NCI-H2107 treated with DMSO at 0.1 percent for 48 hours (cell line): ENCODE data around the gene DDX6.
"Not testable (repeated sequence)": the region's sequence is repeated elsewhere in the genome, so short reads cannot be mapped to it uniquely, and the experiment has no call there.

Experiments
- DNase-seq: peaks from one replicate; lab custom pipeline; 2025; ENCODE audit not compliant: unreplicated experiment; lab: John Stamatoyannopoulos, UW

DDX6 gene

DNA sequence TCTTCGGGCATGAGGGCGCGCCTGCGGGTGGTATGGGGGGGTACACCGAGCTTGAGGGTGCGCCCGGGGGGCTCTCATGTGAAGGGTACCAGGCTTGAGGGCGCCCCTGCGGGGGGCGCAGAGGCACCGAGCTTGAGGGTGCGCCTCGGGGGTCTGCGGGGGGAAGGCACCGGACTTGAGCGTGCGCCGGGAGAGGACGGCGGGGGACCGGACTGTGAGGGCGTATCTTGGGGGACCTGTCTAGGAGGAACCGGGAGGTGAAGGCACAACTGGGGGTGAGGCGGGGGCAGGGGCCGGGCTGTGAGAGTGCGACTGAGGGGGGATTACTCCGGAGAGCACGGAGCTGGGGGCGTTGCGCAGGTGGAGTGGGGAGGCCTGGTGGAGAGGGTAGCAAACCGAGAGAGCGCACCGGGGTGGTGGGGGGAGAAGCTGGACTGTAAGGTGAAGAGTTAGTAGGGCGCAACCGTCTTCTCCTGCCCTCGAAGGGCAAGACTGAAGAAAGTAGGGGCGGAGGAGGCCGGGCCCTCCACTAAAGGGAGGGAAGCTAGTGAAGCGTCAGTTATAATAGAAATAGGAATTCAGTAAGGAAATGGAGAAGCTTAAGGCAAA, 1.1 kb upstream of the DDX6 start:
- no peak for DNase-seq

DNA sequence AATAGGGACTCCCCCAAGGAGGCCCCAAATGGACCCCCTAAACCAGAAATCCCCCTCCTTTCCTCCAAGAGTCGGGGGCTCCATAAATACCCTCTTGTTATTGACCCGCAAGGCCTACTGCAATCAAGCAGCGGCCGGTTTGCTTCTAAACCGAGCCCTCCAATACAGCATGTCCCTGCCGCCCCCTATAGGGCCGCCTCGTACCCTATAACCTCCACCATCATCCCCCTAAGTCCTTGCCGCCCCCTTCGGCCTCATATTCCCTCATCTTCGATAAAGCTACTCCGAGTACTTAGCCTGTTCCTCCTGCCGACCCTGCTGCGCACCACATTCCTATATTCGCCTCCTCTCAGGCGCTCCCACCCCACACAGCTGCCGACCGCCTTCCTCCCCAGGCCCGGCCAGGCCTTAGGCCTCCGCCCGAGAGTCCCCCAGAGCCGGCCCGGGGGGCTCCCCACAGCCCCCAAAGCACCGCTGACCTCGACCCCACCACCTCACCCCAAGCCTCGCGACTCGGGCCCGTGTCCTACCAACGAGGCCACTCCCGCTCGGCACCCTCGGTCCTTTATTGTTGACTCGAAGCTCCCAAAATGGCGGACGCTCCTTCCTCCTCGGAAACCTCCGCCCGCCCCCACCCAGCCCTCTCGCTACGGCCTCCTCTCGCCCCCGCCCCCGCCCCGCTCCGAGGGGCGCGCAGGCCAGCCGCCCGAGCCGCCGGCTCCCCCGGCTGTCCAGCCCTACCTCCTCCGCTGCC, 430 bp downstream of the DDX6 start:
- DNase-seq: peak; percentile 52

DNA sequence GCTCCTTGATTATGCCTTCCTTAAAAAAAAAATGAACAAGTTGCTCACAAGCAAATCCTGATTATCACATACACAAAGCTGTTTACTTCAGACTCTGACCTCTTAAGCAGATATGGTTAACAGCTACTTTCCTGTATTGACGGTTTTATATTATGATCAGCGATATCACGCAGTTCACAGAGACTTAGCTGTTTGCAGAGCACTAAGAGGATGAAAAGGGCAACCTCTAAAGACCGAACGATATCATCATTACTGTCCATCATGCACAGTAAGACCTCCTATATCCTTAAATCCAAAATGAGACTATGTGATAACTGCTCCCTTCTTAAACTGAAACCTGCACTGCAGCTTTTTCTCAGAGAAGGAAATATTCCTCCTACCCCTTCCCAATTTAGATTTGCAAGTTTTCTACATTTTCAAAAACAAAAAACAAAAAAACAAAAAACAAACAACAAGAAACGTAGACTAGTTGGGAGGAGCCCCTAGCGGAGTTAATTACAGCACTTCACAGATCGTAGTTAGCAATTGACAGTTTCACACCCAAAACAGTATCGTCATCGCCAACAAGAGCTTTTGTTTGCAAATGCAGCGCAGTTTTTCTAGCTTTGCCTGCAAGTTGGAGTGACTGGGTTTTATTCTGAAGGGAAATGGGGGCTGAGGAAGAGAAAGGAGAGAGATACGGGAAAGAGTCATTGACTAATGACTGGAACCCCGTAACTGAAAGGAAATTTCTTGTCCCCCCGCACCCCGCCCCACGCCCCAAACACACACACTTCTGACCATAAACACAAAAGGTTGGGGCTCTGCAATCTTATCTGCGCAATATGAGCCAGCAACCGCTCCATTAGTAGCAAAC, 1.2 kb downstream of the DDX6 start:
- no peak for DNase-seq

DNA sequence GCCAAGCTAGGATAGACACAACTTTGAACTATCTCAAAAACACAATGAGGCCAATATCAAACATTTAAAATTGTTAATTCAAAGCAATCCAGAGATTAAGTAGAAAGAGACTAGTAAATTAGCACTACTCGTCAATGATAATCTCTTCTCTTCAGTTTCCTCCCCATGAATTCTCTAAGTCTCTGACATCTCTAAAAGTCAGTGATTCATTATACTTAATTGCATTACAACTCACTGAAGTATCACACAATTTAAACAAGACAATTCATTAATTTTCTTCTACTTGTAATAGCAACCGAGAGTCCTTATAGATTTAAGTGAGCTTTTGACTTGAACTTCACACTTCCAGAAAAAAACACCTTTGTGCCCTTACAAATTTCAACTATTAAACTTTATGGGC, 4.3 kb downstream of the DDX6 start:
- no peak for DNase-seq

DNA sequence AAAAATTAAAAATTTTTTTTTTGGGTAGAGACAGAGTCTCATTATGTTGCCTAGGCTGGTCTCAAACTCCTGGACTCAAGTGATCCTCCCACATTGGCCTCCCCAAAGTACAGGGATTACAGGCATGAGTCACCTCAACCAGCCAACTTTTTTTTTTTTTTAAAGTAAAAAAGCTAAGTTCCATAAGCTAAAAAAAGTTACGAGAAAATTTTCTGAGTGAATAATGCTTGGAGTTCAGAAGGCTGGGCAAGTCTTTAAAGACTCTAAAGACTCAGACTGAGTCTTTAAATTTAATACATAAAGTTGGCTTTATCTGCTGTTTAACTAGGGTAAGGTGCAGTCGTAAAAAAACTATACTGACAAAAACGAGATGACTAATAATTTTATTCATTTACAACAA, 5.6 kb downstream of the DDX6 start:
- no peak for DNase-seq

DNA sequence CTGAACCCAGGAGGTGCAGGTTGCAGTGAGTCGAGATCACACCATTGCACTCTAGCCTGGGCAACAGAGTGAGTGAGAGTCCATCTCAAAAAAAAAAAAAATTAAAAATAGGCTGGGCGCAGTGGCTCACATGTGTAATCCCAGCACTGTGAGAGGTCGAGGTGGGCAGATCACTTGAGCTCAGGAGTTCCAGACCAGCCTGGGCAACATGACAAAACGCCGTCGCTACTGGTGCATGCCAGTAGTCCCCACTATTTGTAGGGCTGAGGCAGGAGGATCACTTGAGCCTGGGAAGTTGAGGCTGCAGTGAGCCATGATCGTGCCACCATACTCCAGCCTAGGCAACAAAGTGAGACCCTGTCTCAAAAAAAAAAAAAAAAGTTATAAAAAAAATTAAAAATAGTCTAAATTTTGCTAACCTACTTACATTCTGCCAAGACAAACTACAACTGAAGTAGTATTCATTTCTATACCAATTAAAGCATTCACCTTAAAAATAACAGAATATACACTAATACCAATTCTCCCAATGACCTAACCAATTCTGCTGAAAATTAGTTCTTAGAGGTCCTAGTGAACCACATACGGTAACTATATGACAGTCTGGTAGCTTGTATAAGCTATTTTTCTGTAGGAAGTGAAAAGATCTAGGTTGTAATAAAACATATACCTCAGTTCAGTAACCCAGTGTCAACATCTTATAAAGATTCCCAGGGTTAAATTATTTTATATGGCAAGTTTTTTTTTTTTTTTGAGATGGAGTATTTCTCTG, 7.1 kb downstream of the DDX6 start:
- DNase-seq: no peak

DNA sequence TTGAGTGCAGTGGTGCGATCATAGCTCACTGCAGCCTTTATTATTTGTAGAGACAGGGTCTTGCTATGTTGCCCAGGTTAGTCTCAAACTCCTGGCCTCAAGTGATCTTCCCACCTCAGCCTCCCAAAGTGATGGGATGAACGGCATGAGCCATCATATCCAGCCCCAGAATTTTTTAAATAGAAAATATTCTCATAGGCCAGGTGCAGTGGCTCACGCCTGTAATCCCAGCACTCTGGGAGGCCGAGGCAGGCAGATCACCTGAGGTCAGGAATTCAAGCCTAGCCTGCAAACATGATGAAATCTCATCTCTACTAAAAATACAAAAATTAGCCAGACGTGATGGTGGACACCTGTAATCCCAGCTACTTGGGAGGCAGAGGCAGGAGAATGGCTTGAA, 7.6 kb downstream of the DDX6 start:
- DNase-seq: not testable (repeated sequence)

DNA sequence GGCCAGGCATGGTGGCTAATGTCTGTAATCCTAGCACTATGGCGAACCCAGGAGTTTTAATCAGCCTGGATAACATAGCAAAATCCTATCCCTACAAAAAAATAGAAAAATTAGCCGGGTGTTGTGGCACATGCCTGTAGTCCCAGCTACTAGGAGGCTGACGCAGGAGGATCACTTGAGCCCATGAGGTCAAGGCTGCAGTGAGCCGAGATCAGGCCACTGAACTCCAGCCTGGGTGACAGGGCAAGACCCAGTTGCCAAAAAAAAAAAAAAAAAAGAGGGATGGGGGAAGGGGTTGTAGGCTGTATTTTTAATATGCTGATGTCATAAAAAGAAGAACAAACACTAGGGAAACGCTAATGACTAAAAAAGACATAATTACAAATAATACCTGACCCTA, 12.1 kb downstream of the DDX6 start:
- DNase-seq: no peak

DNA sequence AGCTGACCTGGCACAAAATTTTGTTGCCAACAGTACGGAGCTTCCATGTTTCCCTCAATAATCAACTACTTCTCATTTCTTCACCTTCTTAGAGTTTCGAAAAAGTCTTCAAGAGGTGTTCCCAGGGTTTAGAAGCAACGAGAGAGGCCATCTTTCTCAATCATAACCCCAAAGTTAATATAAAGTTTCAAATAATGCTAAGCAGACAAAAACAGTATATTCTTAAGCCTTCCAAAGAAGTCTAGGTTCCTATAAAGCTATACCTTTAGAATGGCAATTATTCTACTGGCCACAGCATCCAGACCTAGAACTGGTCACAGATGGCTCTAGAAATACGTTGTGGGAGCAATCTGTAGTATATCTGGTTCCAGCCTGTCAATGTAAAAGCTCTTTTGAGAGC, 16.9 kb downstream of the DDX6 start:
- DNase-seq: no peak

DNA sequence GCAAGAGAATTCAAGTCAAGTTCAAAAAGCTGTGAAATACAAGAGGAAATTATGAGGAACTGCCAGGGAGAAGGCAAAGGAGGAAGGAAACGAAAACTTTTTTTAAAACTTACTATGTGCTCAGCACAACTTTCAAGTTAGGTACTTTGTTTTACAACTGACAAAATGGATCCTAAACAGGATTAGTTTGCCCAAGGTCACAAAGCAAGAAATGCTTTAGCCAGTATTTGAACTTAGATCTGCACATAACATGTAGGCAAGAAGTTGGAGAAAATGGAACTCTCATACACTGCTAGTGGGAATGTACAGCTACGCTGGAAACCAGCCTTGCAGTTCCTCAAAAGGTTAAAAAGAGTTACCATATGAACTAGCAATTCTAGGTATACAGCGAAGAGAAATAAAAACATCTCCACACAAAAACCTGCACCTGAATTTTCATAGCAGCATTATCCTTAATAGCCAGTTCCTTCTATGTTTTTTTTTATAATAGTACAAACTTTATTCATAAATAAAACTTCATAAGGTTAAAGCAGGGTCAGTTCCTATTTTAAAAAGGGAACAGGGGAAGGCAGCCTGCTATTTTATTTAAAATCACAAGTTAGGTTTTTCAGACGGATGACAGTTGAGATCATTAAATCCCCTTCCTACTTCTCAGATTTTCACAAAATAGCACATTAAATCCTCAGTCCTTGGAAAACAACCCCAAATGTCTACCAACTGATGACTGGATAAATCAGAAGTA, 19.2 kb downstream of the DDX6 start:
- no peak for DNase-seq

DNA sequence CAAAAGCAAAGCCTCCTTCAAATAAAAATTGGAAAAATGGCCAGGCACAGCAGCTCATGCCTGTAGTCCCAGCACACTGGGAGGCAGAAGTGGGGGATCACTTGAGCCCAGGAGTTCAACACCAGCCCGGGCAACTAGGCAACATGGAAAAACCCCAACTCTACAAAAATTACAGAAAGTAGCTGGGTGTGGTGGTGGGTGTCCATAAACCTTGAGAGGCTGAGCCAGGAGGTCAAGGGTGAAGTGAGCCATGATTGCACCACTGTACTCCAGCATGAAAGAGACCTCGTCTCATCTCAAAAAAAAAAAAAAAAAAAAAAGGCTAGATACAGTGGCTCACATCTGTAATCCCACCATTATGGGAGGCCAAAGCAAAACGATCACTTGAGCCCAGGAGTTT, 22.3 kb downstream of the DDX6 start:
- no peak for DNase-seq

DNA sequence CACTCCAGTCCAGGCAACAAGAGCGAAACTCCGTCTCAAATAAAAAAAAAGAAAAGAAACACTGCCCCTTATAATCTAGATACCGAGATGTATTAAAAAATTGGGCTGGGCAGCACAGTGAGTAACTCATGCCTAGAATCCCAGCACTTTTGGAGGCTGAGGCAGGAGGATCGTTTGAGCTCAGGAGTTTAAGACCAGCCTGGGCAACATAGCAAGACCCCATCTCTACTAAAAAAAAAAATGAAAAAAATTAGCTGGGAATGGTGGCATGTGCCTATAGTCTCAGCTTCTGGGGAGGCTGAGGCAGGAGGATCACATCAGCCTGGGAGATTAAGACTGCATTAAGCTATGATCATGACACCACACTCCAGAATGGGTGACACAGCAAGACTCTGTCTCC, 24.9 kb downstream of the DDX6 start:
- no peak for DNase-seq

DNA sequence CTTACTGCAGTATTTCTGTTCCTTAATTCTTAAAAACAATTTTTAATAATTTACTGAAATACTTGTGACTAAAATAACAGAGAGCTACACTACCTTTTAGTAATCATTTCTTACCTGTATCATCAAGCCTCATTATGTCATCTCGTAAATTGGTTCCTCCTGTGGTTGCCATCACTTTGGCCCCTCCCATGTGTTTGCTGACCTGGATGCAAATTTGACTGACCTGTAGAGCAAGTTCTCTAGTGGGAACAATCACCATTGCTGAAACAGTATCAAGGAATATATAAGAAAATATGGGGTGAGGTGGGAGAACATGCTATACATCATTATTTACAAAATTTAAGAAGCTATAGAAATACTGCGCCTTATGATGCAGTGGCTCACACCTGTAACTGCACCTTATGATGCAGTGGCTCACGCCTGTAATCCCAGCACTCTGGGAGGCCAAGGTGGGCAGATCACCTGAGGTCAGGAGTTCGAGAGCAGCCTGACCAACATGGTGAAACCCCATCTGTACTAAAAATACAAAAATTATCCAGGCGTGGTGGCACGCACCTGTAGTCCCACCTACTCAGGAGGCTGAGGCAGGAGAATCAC, 25.8 kb downstream of the DDX6 start:
- DNase-seq: not testable (repeated sequence)

DNA sequence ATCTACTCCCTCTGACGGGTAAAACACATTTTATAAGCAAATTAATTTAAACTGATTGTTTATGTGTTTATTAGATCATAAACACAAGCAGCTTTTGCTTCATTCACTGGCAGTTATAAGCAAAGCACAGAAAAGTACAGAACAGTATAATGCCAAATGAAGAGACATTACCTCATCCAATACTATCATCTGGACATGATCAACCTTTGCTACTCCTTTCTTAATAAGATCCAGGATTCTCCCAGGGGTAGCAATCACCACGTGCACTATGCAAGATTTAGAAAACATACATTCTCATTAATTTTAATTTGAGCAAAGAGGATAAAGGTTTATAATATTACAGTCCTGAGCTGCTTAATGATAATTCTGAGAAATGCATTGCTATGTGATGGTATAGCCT, 27.9 kb downstream of the DDX6 start:
- no peak for DNase-seq

DNA sequence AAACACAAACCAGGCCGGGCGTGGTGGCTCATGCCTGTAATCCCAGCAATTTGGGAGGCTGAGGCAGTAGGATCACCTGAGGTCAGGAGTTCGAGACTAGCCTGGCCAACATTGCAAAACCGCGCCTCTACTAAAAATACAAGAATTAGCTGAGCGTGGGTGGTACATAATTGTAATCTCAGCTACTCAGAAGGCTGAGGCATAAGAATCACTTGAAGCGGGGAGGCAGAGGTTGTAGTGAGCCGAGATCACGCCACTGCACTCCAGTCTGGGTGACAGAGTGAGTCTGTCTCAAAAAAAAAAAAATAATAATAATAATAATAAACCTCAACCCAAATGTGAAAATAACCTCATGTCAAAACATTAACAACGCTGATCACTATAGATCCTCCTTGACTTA, 29.0 kb downstream of the DDX6 start:
- not testable (repeated sequence) for DNase-seq

DNA sequence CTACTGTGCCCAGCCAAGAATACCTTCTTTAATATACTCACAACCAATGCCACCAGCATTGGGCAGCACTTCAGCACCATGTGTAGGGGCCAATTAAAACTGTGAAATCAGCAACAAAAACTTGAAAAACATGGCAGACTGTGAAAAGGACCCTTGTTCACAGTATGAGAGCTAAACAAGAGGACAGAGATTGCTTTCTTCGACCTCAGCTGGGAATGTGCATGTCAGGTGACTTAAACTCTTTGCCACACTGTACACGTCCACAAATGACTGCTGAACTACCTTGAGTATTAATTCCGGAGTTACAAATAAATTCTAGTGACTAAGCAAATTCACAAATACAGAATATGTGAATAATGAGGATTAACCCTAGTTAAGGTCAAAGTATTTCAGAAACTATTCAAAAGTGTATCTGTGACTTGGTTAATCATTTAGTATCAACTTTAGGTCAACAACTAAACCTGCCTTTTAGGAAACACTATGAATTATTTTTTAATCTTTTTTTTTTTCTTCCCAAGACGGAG, 33.0 kb downstream of the DDX6 start:
- no peak for DNase-seq

DNA sequence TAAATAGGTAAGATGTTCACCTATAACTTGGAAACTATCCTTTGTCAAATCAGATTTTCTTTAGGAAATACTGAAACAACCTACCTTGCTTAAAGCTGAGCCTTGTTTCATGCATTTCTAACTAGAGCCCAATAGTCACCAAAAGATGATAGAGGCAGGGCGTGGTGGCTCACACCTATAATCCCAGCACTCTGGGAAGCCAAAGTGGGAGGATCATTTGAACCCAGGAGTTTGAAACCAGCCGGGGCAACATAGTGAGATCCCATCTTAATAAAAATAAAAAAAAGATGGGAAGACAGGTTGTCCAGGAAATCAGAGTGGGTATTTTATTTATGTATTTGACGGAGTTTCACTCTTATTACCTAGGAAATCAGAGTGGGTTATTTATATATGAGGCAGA, 38.3 kb downstream of the DDX6 start:
- no peak for DNase-seq

DNA sequence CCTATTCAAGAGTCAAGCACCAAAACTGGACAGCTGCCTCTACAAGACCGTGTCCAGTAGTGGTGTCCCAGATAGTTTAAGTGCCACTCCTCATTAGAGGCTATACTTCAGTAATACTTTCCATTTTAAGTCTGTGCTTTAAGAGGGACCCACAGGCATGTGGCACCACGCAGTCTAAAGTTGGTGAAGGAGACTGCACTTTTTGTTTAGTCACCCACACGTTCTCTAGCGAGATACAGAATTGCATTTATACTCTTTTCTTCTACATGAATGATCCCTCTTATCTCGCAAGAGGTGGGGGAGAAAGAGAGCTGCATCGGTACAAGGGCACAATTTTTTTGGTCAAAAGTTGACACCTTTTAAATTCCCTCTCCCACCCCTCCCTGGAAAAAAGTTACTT, 41.5 kb downstream of the DDX6 start:
- no peak for DNase-seq

DNA sequence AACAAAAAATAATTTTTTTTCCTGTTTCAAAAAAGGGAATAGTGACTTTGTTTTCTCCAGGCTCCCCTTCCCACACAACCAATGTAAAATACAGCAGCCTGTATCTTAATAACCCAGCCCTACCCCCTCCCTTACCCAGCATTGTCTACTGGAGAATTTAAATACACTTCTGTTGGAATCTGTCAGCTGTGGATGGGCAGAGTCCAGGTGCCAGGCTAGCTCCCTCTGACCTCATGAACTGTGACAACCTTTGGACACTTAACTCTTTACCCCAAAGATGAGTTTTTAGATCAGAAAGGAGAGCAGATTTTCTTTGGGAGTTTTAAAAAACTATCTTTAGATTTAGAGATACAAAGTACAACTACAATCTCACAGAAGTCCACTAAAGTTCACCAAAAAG, 42.9 kb downstream of the DDX6 start:
- DNase-seq: no peak

DNA sequence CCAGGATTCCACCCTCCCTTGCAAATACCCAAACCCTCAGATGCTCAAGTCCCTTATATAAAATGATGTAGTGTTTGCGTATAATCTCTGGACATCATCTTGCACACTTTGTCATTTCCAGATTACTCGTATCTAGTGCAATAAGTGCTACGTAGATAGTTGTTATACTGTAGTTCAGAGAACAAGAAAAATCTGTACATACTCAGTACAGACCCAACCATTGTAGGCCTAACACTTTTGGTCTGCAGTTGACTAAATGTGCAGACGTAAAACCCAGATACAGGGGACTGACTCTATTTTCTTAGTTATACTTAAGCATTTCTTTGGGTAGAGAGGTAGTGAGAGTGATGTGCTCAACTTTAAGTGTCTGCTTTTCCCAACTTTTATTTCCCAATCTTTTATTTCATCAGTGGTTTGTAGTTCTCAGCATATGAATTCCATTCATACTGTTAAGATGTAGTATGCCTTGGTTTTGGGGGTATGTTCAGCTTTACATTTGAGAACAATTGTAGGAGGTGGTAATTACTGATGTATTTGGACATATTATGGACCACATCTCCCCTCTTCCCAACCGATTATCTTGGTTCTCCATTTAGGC, 43.9 kb downstream of the DDX6 start:
- no peak for DNase-seq
